GM19025 (cell line): ENCODE results near the gene CTDSP1.

Source experiments
- ATAC-seq: cut with Tn5 transposase; IDR thresholded peaks from one replicate; pipeline ENCODE4 v1.9.1; 2021; ENCODE audit warnings: mild to moderate bottlenecking, low read depth, moderate library complexity; ENCODE audit not compliant: unreplicated experiment

The CTDSP1 gene, protein sequence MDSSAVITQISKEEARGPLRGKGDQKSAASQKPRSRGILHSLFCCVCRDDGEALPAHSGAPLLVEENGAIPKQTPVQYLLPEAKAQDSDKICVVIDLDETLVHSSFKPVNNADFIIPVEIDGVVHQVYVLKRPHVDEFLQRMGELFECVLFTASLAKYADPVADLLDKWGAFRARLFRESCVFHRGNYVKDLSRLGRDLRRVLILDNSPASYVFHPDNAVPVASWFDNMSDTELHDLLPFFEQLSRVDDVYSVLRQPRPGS

DNA sequence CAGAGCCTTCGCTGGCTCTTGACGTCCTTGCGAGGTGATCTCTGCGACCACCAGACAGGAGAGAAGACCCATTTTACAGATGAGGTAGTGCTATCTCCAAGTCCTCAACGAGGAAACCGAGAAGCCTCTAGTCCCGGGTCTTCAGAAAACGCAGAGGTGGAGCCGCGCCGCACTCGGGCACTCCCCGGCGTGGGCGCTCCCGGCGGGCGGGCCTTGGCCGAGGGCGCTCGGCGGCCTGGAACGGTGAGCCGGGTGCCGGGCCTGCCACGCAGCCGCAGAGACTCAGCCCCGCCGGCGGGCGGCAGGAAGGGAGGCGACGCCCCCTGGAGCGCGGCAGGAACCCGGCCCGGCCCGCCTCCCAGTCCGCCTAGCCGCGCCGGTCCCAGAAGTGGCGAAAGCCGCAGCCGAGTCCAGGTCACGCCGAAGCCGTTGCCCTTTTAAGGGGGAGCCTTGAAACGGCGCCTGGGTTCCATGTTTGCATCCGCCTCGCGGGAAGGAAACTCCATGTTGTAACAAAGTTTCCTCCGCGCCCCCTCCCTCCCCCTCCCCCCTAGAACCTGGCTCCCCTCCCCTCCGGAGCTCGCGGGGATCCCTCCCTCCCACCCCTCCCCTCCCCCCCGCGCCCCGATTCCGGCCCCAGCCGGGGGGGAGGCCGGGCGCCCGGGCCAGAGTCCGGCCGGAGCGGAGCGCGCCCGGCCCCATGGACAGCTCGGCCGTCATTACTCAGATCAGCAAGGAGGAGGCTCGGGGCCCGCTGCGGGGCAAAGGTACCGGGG lies at the start of gene CTDSP1:
Gene CTDSP1, plus strand, starts transcription at position 478 of the 776 bp plus-strand sequence. Its CDS starts 223 bp downstream, at position 701.
- ATAC-seq: peak; percentile 26

DNA sequence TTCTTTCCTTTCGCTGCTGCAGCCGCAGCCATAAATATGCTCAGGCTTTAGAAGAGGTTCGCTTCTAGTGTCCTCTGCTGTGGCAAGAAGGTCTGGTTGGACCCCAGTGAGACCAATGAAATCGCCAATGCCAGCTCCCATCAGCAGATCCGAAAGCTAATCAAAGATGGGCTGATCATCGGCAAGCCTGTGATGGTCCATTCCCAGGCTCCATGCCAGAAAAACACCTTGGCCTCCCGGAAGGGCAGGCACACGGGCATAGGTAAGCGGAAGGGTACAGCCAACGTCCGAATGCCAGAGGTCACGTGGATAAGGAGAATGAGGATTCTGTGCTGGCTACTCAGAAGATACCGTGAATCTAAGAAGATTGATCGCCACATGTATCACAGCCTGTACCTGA lies 45.6 kb upstream of the CTDSP1 start:
- no peak for ATAC-seq

DNA sequence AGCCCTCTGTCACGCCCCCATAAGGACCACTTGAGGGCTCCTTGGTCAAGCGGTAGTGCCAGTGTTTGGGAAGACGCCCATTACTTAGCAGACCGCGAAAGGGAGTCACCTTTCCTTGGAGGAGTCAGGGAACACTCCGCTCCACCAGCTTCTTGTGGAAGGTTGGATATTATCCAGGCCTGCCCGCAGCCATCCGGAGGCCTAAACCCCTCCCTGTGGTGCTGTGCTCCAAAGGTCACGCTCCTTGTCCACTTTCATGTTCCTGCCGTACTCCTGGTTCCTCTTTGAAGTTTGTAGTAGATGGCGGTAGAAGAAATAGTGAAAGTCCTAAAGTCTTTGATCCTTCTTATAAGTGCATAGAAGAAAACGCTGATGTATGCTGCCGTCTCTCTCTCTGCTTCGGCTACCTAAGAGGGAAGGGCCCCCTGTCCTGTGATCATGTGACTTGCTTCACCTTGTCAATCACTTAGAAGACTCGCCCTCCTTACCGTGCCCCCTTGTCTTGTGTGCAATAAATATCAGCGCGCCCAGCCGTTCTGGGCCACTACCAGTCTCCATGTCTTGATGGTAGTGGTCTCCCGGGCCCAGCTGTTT lies 44.7 kb upstream of the CTDSP1 start:
- ATAC-seq: no peak

DNA sequence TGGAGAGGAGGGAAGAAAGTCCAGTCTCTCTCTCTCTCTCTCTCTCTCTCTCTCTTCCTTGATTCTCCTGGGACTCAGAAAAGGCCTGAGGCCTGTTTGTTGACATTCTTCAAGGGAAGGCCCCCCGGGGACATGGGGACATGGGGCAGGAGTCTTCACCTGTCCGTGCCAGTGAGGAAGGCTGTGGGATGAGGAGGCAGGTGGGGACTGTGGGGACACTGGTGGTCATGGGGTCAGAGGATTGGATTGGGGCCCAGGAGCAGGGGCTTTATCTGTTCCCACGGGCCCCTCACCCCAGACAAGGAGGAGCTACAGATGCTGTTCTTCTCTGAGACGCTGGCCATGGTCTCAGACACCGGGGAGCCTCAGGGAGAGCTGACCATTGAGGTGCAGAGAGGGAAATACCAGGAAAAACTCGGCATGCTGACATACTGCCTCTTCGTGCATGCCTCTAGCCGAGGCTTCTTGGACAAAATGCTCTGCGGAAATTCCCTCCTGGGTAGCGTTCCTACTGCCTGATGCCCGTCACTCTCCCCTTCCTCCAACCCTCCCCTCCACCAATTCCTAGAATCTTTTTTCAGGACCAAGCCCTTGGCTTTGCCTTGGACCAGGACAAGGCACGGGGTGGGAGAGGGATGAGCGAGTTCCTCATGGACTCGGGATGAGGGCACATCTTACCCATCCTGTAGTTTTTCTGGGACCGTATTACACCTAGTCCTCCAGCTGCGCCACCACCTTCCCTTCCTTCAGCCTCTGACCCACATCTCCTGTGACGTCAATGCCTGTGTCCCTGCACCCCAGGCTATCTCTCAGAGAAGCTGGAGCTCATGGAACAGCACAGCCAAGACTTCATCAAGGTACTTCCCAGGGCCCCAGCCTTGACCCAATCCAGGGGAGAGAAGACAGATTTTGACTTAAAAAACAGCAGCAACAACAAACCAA lies 42.2 kb upstream of the CTDSP1 start:
- no peak for ATAC-seq

GRCh38 chr2:218360453-218360852 lies 39.2 kb upstream of the CTDSP1 start:
- no peak for ATAC-seq

GRCh38 chr2:218362606-218363005 lies 37.1 kb upstream of the CTDSP1 start:
- no peak for ATAC-seq

DNA sequence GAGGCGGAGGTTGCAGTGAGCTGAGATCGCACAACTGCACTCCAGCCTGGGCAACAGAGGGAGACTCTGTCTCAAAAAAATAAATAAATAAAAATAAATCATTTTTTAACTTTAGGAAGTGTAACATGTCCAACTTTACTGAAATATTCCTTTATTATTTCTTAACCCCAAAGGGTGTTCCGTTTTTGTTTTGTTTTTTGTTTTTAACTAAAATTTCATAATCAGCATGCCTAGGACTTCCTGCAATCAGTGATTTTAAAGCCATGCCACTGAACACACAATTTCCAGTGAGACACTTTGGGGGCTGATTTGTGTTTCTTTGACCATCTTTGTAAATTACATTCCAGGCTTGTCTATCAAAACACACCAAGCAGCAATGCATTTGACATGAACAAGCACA lies 35.9 kb upstream of the CTDSP1 start:
- ATAC-seq: no peak

DNA sequence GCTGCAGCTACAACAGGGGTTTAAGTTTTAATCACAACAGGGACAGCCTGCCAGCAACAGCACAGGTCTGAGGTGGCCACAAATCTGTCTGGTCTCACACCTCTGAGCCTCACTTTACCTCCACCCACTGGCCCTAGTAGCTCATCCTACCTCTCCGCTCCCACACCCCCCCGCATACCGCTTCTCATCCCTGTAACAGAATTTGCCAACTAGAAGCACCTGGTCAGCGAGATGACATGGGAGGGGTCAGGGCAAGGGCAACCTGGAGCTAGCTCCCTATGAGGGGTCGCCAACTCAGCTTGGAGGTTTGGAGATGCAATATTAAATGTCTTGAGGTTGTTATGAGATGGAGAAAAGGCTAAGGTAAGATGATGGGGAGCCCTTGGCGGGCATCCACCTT lies 35.5 kb upstream of the CTDSP1 start:
- ATAC-seq: no peak

GRCh38 chr2:218366621-218367414 lies 32.9 kb upstream of the CTDSP1 start:
- ATAC-seq: no peak

DNA sequence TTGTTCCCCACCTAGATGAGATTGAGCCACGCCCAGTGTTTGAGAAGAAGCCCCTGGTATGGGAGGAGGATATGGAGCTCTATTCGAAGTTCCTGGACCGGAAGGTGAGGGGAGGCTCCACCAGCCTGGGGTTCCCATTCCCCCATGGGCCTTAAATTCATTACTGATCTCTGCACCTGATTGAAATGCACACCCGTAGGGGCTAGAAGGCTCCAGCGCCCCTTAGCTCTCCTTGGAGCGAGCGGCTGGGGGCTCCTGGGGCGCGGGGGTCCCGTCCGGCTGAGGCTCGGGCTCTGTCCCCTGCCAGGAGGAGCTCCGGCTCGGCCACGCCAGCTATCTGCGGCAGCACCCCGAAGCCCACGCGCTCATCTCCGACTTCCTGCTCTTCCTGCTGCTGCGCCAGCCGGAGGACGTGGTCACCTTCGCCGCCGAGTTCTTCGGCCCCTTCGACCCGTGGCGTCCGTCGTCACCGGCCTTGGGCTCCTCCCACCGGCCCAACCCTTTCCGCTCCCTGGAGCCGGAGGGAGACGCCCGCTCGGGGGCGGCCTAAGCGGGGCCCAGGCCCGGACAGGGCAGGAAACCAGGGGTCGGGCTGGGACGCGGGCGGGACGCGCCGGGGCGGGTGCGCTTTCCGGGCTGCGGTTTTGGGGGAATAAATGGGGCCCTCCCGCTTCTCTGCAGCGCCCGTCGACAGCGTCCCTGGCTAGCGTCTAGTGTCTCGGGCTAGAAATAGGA lies 32.1 kb upstream of the CTDSP1 start:
- peak; percentile 96 for ATAC-seq

GRCh38 chr2:218368150-218368528 lies 31.5 kb upstream of the CTDSP1 start:
- ATAC-seq: no peak

- no peak for ATAC-seq
Measured at GRCh38 chr2:218368621-218369153, 31.0 kb upstream of the CTDSP1 start.

DNA sequence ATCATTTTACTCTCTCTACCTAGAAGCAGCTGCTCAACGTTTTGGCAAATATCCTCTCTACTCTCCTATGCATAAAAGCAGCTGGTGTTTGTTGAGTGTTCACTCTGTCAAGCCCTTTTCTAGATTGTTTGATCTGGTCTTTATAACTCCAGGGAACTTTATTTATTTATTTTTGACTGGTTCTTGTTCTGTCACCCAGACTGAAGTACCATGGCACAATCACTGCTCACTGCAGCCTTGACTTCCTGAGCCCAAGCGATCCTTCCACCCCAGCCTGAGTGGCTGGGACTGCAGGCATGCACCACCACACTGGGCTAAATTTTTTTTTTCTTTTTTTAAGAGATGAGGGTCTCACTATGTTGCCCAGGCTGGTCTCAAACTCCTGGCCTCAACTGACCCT lies 30.3 kb upstream of the CTDSP1 start:
- ATAC-seq: no peak

DNA sequence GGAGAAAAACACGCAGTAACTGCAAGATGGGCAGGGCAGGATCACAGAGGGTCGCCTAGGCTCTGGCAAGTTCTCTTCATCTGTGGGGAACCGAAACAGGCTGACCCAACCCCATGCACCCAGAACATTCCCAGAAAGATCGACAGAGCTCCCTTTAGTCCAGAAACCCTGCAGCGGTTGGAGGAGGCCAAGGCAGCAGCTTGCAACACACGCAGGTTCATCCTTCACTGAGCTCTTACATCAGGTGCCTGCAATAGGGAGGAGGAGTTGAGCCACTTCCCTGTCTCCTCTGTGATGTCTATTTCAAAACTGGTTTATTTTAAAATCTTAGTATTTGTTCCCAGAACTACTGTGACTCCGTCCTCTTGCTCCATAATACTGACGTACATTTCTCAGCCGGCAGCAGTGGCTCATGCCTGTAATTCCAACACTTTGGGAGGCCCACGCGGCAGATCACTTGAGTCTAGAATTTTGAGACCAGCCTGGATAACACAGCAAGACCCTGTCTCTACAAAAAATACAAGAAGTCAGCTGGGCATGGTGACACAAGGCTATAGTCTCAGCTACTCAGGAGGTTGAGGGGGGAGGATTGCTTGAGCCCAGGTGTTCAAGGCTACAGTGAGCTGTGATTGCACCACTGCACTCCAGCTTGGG lies 29.1 kb upstream of the CTDSP1 start:
- ATAC-seq: no peak

DNA sequence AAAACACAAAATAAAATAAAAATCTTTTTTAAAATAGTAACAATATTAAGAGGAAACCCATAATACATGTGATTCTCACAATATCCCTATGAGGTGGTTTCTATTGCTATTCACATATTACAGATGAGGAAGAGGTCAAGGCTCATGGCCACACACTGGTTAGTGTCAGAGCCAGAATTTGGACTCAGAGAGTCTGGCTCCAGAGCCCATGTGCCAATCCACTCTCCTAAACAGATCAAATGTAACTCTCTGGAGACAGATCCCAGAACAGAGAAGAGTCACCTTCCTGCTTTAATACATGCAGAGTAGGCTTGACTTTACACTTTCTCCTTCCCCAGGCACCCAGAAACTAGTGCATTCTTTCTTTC lies 27.7 kb upstream of the CTDSP1 start:
- no peak for ATAC-seq

GRCh38 chr2:218374795-218375194 lies 24.9 kb upstream of the CTDSP1 start:
- ATAC-seq: no peak

DNA sequence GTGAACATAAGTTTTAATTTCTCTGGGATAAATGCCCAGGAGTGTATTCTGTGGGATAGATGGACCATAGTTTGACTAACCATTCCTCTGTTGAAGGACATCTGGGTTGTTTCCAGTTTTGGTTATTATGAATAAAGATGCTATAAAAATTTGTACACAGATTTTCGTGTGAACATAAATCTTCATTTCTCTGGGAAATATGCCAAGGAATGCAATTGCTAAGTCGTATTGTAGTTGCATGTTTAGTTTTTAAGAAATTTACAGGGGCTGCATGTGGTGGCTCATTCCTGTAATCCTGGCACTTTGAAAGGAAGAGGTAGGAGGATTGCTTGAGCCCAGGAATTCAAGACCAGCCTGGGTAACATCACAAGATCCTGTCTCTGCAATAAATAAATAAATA lies 24.5 kb upstream of the CTDSP1 start:
- no peak for ATAC-seq

GRCh38 chr2:218378053-218378452 lies 21.6 kb upstream of the CTDSP1 start:
- no peak for ATAC-seq
